Activated CD4-positive, alpha-beta T cell treated with anti-CD3 and anti-CD28 coated beads, Interleukin-2, amount 10 ng/mL, durations not matched to agents 24 days and 14 days (primary cell): Measurements from ENCODE around the gene SARM1. TPM values are rescaled to one million over a fixed set of nuclear protein-coding genes. Genes with fewer than 3 reads are reported as not detected.

Source experiments
- DNase-seq: peaks from one replicate; pipeline ENCODE4 v3.0.0; 2022
- H3K27ac Mint-ChIP-seq: one replicate; pipeline ENCODE4 v1.8.0; 2022; ENCODE audit warnings: mild to moderate bottlenecking, mixed read lengths
- H3K27me3 Mint-ChIP-seq: one replicate; pipeline ENCODE4 v1.8.0; 2022; ENCODE audit warnings: mixed read lengths
- H3K36me3 Mint-ChIP-seq: one replicate; pipeline ENCODE4 v1.8.0; 2022; ENCODE audit warnings: low read depth, mild to moderate bottlenecking, mixed read lengths
- H3K4me1 Mint-ChIP-seq: one replicate; pipeline ENCODE4 v1.8.0; 2021; ENCODE audit warnings: mixed read lengths
- H3K4me3 Mint-ChIP-seq: one replicate; pipeline ENCODE4 v1.8.0; 2022; ENCODE audit warnings: mild to moderate bottlenecking, moderate library complexity, mixed read lengths
- H3K9me3 Mint-ChIP-seq: one replicate; pipeline ENCODE4 v1.8.0; 2021; ENCODE audit warnings: mixed read lengths
- intact Hi-C: fragments of 100-400 bp; cut with micrococcal nuclease; formaldehyde crosslinking; loops from one replicate; pipeline ENCODE4 v1.15.1; 2023
- total RNA-seq: library from RNA; stranded (reverse); gene quantifications from 2 replicates; pipeline ENCODE4 v1.2.3, GENCODE V29; 2022

SARM1 gene
- total RNA-seq, 1 donor from 2014 or later: 37.7 TPM

- intact Hi-C loops: no loop called here
- Mint-ChIP-seq H3K36me3 (peaks cover 42% of the 10 kb centered on the region), H3K9me3 (no peaks in the 10 kb centered on the region), H3K27ac (no peak overlapping the region), H3K27me3 (peaks cover 7% of the 10 kb centered on the region), H3K4me3 (no peak overlapping the region), H3K4me1 (peaks cover 19% of the 10 kb centered on the region)
- DNase-seq: no peak
Measured at GRCh38 chr17:28386391-28386790, 14.9 kb downstream of the SARM1 start.

- Mint-ChIP-seq H3K9me3 (no peaks in the 10 kb centered on the region), H3K27ac (no peak overlapping the region), H3K27me3 (no peaks in the 10 kb centered on the region), H3K36me3 (peaks cover 43% of the 10 kb centered on the region), H3K4me3 (no peak overlapping the region), H3K4me1 (peaks cover 14% of the 10 kb centered on the region)
- no peak for DNase-seq
- intact Hi-C loops: no loop called here
Measured at GRCh38 chr17:28388106-28388505, 16.6 kb downstream of the SARM1 start.

- Mint-ChIP-seq H3K27ac (no peak overlapping the region), H3K36me3 (peaks cover 46% of the 10 kb centered on the region), H3K27me3 (no peaks in the 10 kb centered on the region), H3K9me3 (no peaks in the 10 kb centered on the region), H3K4me1 (peaks cover 10% of the 10 kb centered on the region), H3K4me3 (no peak overlapping the region)
- intact Hi-C loops: no loop called here
- no peak for DNase-seq
Measured at GRCh38 chr17:28390141-28390540, 18.6 kb downstream of the SARM1 start.

- Mint-ChIP-seq H3K27me3 (no peaks in the 10 kb centered on the region), H3K27ac (no peak overlapping the region), H3K36me3 (peaks cover 43% of the 10 kb centered on the region), H3K4me1 (peaks cover 6% of the 10 kb centered on the region), H3K9me3 (no peaks in the 10 kb centered on the region), H3K4me3 (no peak overlapping the region)
- intact Hi-C loops: no loop called here
- DNase-seq: no peak
Measured at GRCh38 chr17:28390563-28390962, 19.1 kb downstream of the SARM1 start.

- Mint-ChIP-seq H3K9me3 (no peaks in the 10 kb centered on the region), H3K4me1 (peaks cover 6% of the 10 kb centered on the region), H3K4me3 (no peak overlapping the region), H3K27me3 (no peaks in the 10 kb centered on the region), H3K36me3 (peaks cover 43% of the 10 kb centered on the region), H3K27ac (no peak overlapping the region)
- no peak for DNase-seq
- intact Hi-C loops: no loop called here
Measured at GRCh38 chr17:28390984-28391383, 19.5 kb downstream of the SARM1 start.

- Mint-ChIP-seq H3K27ac (no peak overlapping the region), H3K27me3 (no peaks in the 10 kb centered on the region), H3K9me3 (no peaks in the 10 kb centered on the region), H3K4me3 (no peak overlapping the region), H3K36me3 (peaks cover 43% of the 10 kb centered on the region), H3K4me1 (peaks cover 6% of the 10 kb centered on the region)
- intact Hi-C loops: no loop called here
- no peak for DNase-seq
Measured at GRCh38 chr17:28391401-28391800, 19.9 kb downstream of the SARM1 start.

- Mint-ChIP-seq H3K4me3 (no peak overlapping the region), H3K9me3 (no peaks in the 10 kb centered on the region), H3K27me3 (no peaks in the 10 kb centered on the region), H3K36me3 (peaks cover 42% of the 10 kb centered on the region), H3K27ac (no peak overlapping the region), H3K4me1 (peaks cover 6% of the 10 kb centered on the region)
- DNase-seq: no peak
- intact Hi-C loops: no loop called here
Measured at GRCh38 chr17:28392491-28392890, 21.0 kb downstream of the SARM1 start.

GRCh38 chr17:28394337-28395116 lies 23.0 kb downstream of the SARM1 start:
- intact Hi-C loops: no loop called here
- H3K36me3 Mint-ChIP-seq: peaks cover 31% of the 10 kb centered on the region
- no peaks in the 10 kb centered on the region for H3K27me3 Mint-ChIP-seq
- H3K9me3 Mint-ChIP-seq: no peaks in the 10 kb centered on the region
- no peak overlapping the region for H3K4me3 Mint-ChIP-seq
- DNase-seq: no peak
- H3K27ac Mint-ChIP-seq: no peak overlapping the region
- peaks cover 3% of the 10 kb centered on the region for H3K4me1 Mint-ChIP-seq

- H3K4me3 Mint-ChIP-seq: no peak overlapping the region
- H3K9me3 Mint-ChIP-seq: no peaks in the 10 kb centered on the region
- no peak for DNase-seq
- H3K4me1 Mint-ChIP-seq: peaks cover 3% of the 10 kb centered on the region
- H3K36me3 Mint-ChIP-seq: peaks cover 22% of the 10 kb centered on the region
- no peak overlapping the region for H3K27ac Mint-ChIP-seq
- intact Hi-C loops: no loop called here
- no peaks in the 10 kb centered on the region for H3K27me3 Mint-ChIP-seq
Measured at GRCh38 chr17:28395426-28395825, 23.9 kb downstream of the SARM1 start.

- Mint-ChIP-seq H3K9me3 (no peaks in the 10 kb centered on the region), H3K4me1 (peaks cover 3% of the 10 kb centered on the region), H3K27me3 (no peaks in the 10 kb centered on the region), H3K4me3 (no peak overlapping the region), H3K36me3 (peaks cover 17% of the 10 kb centered on the region), H3K27ac (no peak overlapping the region)
- intact Hi-C loops: no loop called here
- DNase-seq: no peak
Measured at GRCh38 chr17:28395968-28396367, 24.5 kb downstream of the SARM1 start.

GRCh38 chr17:28396635-28397239 lies 25.2 kb downstream of the SARM1 start:
- no peaks in the 10 kb centered on the region for H3K9me3 Mint-ChIP-seq
- H3K36me3 Mint-ChIP-seq: peaks cover 9% of the 10 kb centered on the region
- no peaks in the 10 kb centered on the region for H3K27me3 Mint-ChIP-seq
- no peak overlapping the region for H3K27ac Mint-ChIP-seq
- no peak overlapping the region for H3K4me3 Mint-ChIP-seq
- intact Hi-C loops: no loop called here
- peaks cover 3% of the 10 kb centered on the region for H3K4me1 Mint-ChIP-seq
- DNase-seq: no peak

GRCh38 chr17:28397275-28397674 lies 25.8 kb downstream of the SARM1 start:
- no peak for DNase-seq
- no peak overlapping the region for H3K4me3 Mint-ChIP-seq
- intact Hi-C loops: no loop called here
- H3K9me3 Mint-ChIP-seq: no peaks in the 10 kb centered on the region
- H3K36me3 Mint-ChIP-seq: peaks cover 8% of the 10 kb centered on the region
- H3K4me1 Mint-ChIP-seq: peaks cover 5% of the 10 kb centered on the region
- H3K27ac Mint-ChIP-seq: no peak overlapping the region
- no peaks in the 10 kb centered on the region for H3K27me3 Mint-ChIP-seq

GRCh38 chr17:28397687-28398279 lies 26.3 kb downstream of the SARM1 start:
- Mint-ChIP-seq H3K4me1 (peaks cover 5% of the 10 kb centered on the region), H3K27me3 (no peaks in the 10 kb centered on the region), H3K27ac (no peak overlapping the region), H3K9me3 (no peaks in the 10 kb centered on the region), H3K4me3 (no peak overlapping the region), H3K36me3 (peaks cover 5% of the 10 kb centered on the region)
- no peak for DNase-seq
- intact Hi-C loops: no loop called here

- Mint-ChIP-seq H3K9me3 (no peaks in the 10 kb centered on the region), H3K4me1 (peaks cover 6% of the 10 kb centered on the region), H3K27ac (no peak overlapping the region), H3K4me3 (no peak overlapping the region), H3K36me3 (peaks cover 5% of the 10 kb centered on the region), H3K27me3 (no peaks in the 10 kb centered on the region)
- intact Hi-C loops: no loop called here
- DNase-seq: no peak
Measured at GRCh38 chr17:28398280-28398981, 26.9 kb downstream of the SARM1 start.
